K562 (cell line): ENCODE results near the gene LGR6. TPM values are rescaled to one million over a fixed set of nuclear protein-coding genes. Genes with fewer than 3 reads are reported as not detected.
A peak's percentile ranks its signal among the peaks of the same experiment; 100 is the strongest.

ENCODE experiments used
- CREBBP ChIP-seq: IDR thresholded peaks from one replicate; pipeline ENCODE4 v1.6.1; 2012; ENCODE audit warnings: low read depth, mild to moderate bottlenecking, control low read depth, inconsistent platforms, low read length
- CTBP1 ChIP-seq: fragments of 450-650 bp; IDR thresholded peaks from 2 replicates; pipeline ENCODE4 v1.6.1; 2016; ENCODE audit warnings: borderline replicate concordance
- L3MBTL2 ChIP-seq: fragments of 450-650 bp; IDR thresholded peaks from 2 replicates; pipeline ENCODE4 v1.6.1; 2016; ENCODE audit warnings: mild to moderate bottlenecking, moderate library complexity
- MAFF ChIP-seq: IDR thresholded peaks from 2 replicates; pipeline ENCODE4 v1.6.1; 2012; ENCODE audit warnings: low read length, improper control_type of control experiment
- NCOA2 ChIP-seq, 2 experiments: fragments of 450-650 bp; IDR thresholded peaks; 2 replicates each; pipeline ENCODE4 v1.6.1; 2018; ENCODE audit warnings: mild to moderate bottlenecking in 2 of 2, moderate library complexity in 1 of 2; ENCODE audit not compliant: partially characterized antibody in 2 of 2
- SMAD1 ChIP-seq: fragments of 150-350 bp; IDR thresholded peaks from 2 replicates; pipeline ENCODE4 v1.6.1; 2014; ENCODE audit warnings: low read length, low read depth; ENCODE audit not compliant: partially characterized antibody
- WHSC1 ChIP-seq: IDR thresholded peaks from one replicate; pipeline ENCODE4 v1.6.1; 2012; ENCODE audit warnings: low read length, control low read depth, inconsistent platforms
- ZNF143 ChIP-seq: sonication (generic); formaldehyde crosslinking; IDR thresholded peaks from 2 replicates; pipeline ENCODE4 v1.9.0; 2022; ENCODE audit warnings: mild to moderate bottlenecking, missing genetic modification reagents
- ZNF174 ChIP-seq: fragments of 250-450 bp; sonication (Bioruptor Pico); IDR thresholded peaks from 2 replicates; pipeline ENCODE4 v1.4.0; 2020; ENCODE audit warnings: mild to moderate bottlenecking
- polyA plus RNA-seq, 8 experiments: library from polyadenylated mRNA; depleted of rRNA in 4 of 8; stranded (reverse) in 5 of 8; unstranded in 3 of 8; fragments of >200 nt; fragmentation: Nextera tagmentation in 2 of 8; fragmentation: Illumina TruSeq in 1 of 8; extraction: Ambion mirVana in 2 of 8; extraction: Trizol in 1 of 8; gene quantifications; 2 replicates each; pipeline versions ENCODE4 v1.2.1 to v1.2.3, GENCODE V29; 2011 to 2014; ENCODE audit warnings: inconsistent platforms in 1 of 8, missing spikeins in 1 of 8
- total RNA-seq, 7 experiments: library from RNA; depleted of rRNA in 6 of 7; stranded (reverse); fragments of >200 nt in 6 of 7; fragmentation: Illumina TruSeq in 2 of 7; extraction: Trizol in 2 of 7; gene quantifications; 2 replicates each; pipeline versions ENCODE4 v1.2.1 to v1.2.3, GENCODE V29; 2011 to 2021; ENCODE audit warnings: low replicate concordance in 1 of 7
- TF ChIP-seq, protein P1 (sequence below), 2 experiments: IDR thresholded peaks; 2 replicates each; pipeline ENCODE4 v1.6.1; 2011; ENCODE audit warnings: borderline replicate concordance in 1 of 2, control low read depth in 1 of 2, low read depth in 1 of 2, low read length in 1 of 2, mild to moderate bottlenecking in 1 of 2, mixed read lengths in 1 of 2, moderate library complexity in 1 of 2; ENCODE audit not compliant: insufficient read depth in 1 of 2, insufficient read length in 1 of 2, poor library complexity in 1 of 2, severe bottlenecking in 1 of 2; ENCODE audit errors: extremely low read depth in 1 of 2
- TF ChIP-seq, protein P2 (sequence below), 2 experiments: fragments of 250-450 bp in 1 of 2; fragments of 450-650 bp in 1 of 2; sonication (Bioruptor Pico) in 1 of 2; IDR thresholded peaks; 2 replicates each; pipeline versions ENCODE4 v1.6.1 to v1.8.0; 2016 to 2021; ENCODE audit warnings: mild to moderate bottlenecking in 2 of 2, moderate library complexity in 2 of 2, missing compliant biosample characterization in 1 of 2, missing genetic modification characterization in 1 of 2
- TF ChIP-seq, protein P3 (sequence below), 2 experiments: fragments of 450-650 bp; formaldehyde crosslinking in 1 of 2; IDR thresholded peaks; 2 replicates each; pipeline versions ENCODE4 v1.4.0 to v1.6.1; 2014 to 2020; ENCODE audit warnings: mild to moderate bottlenecking in 2 of 2, borderline replicate concordance in 1 of 2, low read depth in 1 of 2
- TF ChIP-seq, protein P4 (sequence below): fragments of 250-450 bp; sonication (Bioruptor Pico); IDR thresholded peaks from 2 replicates; pipeline ENCODE4 v1.8.0; 2021; ENCODE audit warnings: moderate library complexity, mild to moderate bottlenecking, inconsistent platforms
- TF ChIP-seq, protein P5 (sequence below): fragments of 250-450 bp; sonication (Bioruptor Pico); IDR thresholded peaks from 2 replicates; pipeline ENCODE4 v1.9.0; 2021; ENCODE audit warnings: mild to moderate bottlenecking, inconsistent platforms

Gene LGR6
- total and polyA plus RNA-seq, 9 of the 15 experiments (the other 6 are each of a cell fraction or from before 2014, with no cell fraction given), result 0.01 to 0.54 (median 0.17) TPM; not detected in 1

DNA sequence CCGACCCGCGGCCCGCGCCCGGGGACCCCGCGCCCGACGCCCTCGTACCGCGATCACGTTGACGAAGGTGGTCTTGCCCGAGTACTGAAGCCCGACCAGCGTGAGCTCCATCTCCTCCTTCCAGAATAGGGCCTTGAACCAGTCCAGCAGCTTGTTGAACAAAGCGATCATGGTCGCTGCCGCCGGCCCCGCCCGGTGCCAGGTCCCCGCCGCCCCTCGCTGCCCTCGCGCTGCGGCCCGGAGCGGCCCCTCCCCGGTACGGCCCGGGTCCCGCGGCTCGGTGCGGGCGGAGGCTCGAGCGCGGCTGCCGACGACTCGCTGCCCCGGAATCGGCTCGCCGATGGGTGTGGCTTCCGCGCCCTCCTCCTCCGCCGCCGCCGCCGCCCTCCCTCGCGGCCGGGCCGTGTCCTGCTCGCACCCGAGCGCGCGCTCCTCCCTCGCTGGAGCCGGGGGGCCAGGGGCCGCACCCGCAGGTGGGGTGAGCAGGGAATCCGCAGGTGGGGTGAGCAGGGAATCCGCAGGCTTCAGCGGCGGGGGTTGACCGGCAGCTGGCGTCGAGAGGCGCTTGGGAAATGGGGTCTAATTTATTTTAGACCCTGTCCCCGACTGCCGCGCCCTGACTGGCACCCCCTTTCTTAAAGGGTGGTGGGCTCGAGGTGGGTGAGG is 49.1 kb upstream of the LGR6 start, which contains the start of gene ARL8A (continued):
- TF ChIP-seq, protein P1, sequence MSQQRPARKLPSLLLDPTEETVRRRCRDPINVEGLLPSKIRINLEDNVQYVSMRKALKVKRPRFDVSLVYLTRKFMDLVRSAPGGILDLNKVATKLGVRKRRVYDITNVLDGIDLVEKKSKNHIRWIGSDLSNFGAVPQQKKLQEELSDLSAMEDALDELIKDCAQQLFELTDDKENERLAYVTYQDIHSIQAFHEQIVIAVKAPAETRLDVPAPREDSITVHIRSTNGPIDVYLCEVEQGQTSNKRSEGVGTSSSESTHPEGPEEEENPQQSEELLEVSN (IDR thresholded peaks at IDR 0.05; ENCODE audit: borderline replicate concordance in 1 of 2, extremely low read depth in 1 of 2, insufficient read depth in 1 of 2, insufficient read length in 1 of 2, low read depth in 1 of 2, low read length in 1 of 2, poor library complexity in 1 of 2, severe bottlenecking in 1 of 2), result peak in 1 of 2 experiments; percentile 71
- peak; percentile 20 for TF ChIP-seq SMAD1
- TF ChIP-seq L3MBTL2, result peak; percentile 76
- TF ChIP-seq, protein P2, sequence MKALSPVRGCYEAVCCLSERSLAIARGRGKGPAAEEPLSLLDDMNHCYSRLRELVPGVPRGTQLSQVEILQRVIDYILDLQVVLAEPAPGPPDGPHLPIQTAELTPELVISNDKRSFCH (CRISPR knock-in tag; IDR thresholded peaks at IDR 0.05), result no peak
- TF ChIP-seq, protein P2 (tag; IDR thresholded peaks at IDR 0.05), result no peak
- no peak for TF ChIP-seq WHSC1
- no peak for TF ChIP-seq NCOA2 (IDR thresholded peaks at IDR 0.05; ENCODE audit: partially characterized antibody in 2 of 2)
- TF ChIP-seq CTBP1, result peak; percentile 84; the same call in 1 of the 2 replicates
- no peak for TF ChIP-seq ZNF143 (CRISPR knock-in tag)
- TF ChIP-seq, protein P3, sequence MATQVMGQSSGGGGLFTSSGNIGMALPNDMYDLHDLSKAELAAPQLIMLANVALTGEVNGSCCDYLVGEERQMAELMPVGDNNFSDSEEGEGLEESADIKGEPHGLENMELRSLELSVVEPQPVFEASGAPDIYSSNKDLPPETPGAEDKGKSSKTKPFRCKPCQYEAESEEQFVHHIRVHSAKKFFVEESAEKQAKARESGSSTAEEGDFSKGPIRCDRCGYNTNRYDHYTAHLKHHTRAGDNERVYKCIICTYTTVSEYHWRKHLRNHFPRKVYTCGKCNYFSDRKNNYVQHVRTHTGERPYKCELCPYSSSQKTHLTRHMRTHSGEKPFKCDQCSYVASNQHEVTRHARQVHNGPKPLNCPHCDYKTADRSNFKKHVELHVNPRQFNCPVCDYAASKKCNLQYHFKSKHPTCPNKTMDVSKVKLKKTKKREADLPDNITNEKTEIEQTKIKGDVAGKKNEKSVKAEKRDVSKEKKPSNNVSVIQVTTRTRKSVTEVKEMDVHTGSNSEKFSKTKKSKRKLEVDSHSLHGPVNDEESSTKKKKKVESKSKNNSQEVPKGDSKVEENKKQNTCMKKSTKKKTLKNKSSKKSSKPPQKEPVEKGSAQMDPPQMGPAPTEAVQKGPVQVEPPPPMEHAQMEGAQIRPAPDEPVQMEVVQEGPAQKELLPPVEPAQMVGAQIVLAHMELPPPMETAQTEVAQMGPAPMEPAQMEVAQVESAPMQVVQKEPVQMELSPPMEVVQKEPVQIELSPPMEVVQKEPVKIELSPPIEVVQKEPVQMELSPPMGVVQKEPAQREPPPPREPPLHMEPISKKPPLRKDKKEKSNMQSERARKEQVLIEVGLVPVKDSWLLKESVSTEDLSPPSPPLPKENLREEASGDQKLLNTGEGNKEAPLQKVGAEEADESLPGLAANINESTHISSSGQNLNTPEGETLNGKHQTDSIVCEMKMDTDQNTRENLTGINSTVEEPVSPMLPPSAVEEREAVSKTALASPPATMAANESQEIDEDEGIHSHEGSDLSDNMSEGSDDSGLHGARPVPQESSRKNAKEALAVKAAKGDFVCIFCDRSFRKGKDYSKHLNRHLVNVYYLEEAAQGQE (IDR thresholded peaks at IDR 0.05; ENCODE audit: borderline replicate concordance), result no peak
- TF ChIP-seq, protein P3 (CRISPR knock-in tag; IDR thresholded peaks at IDR 0.05; ENCODE audit: low read depth), result 0 out of 2 replicates have a peak, but pooled peaks have one; percentile 54
- TF ChIP-seq ZNF174 (CRISPR knock-in tag), result no peak
- TF ChIP-seq, protein P4, sequence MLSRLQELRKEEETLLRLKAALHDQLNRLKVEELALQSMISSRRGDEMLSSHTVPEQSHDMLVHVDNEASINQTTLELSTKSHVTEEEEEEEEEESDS (CRISPR knock-in tag), result no peak
- no peak for TF ChIP-seq CREBBP
- TF ChIP-seq, protein P5, sequence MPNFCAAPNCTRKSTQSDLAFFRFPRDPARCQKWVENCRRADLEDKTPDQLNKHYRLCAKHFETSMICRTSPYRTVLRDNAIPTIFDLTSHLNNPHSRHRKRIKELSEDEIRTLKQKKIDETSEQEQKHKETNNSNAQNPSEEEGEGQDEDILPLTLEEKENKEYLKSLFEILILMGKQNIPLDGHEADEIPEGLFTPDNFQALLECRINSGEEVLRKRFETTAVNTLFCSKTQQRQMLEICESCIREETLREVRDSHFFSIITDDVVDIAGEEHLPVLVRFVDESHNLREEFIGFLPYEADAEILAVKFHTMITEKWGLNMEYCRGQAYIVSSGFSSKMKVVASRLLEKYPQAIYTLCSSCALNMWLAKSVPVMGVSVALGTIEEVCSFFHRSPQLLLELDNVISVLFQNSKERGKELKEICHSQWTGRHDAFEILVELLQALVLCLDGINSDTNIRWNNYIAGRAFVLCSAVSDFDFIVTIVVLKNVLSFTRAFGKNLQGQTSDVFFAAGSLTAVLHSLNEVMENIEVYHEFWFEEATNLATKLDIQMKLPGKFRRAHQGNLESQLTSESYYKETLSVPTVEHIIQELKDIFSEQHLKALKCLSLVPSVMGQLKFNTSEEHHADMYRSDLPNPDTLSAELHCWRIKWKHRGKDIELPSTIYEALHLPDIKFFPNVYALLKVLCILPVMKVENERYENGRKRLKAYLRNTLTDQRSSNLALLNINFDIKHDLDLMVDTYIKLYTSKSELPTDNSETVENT, result 0 out of 2 replicates have a peak, but pooled peaks have one; percentile 15
- no peak for TF ChIP-seq MAFF
